DND-41 (cell line): Measurements from ENCODE around the gene ANO6.

ENCODE experiments used
- CTCF ChIP-seq: IDR thresholded peaks from 2 replicates; pipeline ENCODE4 v1.5.1; 2012; ENCODE audit warnings: borderline replicate concordance, low read length, moderate library complexity, mild to moderate bottlenecking; ENCODE audit not compliant: poor library complexity, severe bottlenecking; ENCODE audit errors: extremely low read depth
- EZH2 ChIP-seq: IDR thresholded peaks from 3 replicates; pipeline ENCODE4 v1.6.1; 2012; ENCODE audit warnings: borderline replicate concordance, low read depth, mild to moderate bottlenecking, moderate library complexity, low read length, inconsistent platforms; ENCODE audit not compliant: severe bottlenecking

- TF ChIP-seq CTCF: no peak
- TF ChIP-seq EZH2: no peak
Measured at GRCh38 chr12:45286621-45287020, 70.7 kb downstream of the ANO6 start.
